HG03457 (cell line): ENCODE data around the gene SORCS3.

Source experiments
- ATAC-seq: cut with Tn5 transposase; IDR thresholded peaks from one replicate; pipeline ENCODE4 v1.9.1; 2021; ENCODE audit warnings: moderate number of reproducible peaks; ENCODE audit not compliant: unreplicated experiment

The SORCS3 gene

GRCh38 chr10:104989880-104990279, 348.8 kb downstream of the SORCS3 start:
- no peak for ATAC-seq

- ATAC-seq: no peak
Measured at GRCh38 chr10:104993085-104993484, 352.0 kb downstream of the SORCS3 start.

DNA sequence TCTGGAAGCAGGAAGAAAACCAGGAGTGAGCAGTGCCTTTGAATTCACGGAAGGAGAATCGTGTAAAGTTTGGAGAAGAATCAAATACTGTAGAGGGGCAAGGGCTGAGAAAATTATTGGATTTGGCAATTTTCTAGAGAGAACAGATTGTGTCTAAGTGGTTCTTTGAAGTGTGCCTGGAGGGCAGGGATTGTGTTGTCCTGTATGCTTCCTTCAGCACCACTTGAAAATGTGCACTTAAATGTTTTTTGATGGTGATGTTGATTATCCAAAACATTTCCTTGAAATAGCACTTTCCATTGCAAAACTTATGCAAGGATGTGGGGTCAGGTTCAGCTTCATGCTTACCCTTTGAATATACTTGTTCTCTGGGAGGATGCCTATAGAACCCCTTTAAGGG, 360.2 kb downstream of the SORCS3 start:
- no peak for ATAC-seq

GRCh38 chr10:105010411-105011121, 369.5 kb downstream of the SORCS3 start:
- no peak for ATAC-seq

DNA sequence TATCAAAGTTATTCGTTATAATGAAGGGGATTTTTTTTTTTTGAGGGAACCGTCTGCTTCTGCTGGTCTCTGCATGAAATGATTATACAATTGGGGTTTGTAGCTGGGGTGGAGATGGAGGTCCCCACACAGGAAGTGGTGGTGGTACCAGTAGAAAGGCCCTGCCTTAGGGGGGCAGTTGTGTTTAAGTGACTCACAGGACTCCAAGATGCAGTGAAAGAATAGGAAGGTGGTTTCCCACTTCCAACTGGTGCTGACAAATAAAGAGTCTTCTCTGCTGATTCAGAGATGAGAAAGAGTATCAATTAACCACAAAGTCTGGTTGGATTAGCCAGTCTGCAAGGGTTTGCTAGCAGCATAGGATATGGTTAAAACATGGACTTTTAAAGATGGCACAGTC, 376.0 kb downstream of the SORCS3 start:
- no peak for ATAC-seq

DNA sequence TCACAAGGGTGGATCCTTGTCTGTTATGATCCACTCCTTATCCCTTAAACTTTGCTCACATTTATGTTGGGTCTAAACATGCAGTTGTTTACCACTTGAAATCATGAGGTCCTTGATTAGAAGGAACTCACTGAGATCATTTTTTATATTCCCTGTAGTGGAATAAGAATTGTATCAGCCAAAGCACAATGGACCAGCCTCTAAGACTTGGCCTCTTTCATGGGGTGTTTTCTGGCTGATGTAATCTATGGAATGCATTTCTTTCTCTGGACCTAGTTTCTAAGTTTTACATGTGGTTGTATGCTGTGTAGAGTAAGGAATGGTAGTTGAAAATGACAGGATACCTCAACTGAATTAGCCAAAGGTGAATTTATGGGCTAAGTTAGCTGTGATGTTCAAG, 376.6 kb downstream of the SORCS3 start:
- ATAC-seq: no peak

DNA sequence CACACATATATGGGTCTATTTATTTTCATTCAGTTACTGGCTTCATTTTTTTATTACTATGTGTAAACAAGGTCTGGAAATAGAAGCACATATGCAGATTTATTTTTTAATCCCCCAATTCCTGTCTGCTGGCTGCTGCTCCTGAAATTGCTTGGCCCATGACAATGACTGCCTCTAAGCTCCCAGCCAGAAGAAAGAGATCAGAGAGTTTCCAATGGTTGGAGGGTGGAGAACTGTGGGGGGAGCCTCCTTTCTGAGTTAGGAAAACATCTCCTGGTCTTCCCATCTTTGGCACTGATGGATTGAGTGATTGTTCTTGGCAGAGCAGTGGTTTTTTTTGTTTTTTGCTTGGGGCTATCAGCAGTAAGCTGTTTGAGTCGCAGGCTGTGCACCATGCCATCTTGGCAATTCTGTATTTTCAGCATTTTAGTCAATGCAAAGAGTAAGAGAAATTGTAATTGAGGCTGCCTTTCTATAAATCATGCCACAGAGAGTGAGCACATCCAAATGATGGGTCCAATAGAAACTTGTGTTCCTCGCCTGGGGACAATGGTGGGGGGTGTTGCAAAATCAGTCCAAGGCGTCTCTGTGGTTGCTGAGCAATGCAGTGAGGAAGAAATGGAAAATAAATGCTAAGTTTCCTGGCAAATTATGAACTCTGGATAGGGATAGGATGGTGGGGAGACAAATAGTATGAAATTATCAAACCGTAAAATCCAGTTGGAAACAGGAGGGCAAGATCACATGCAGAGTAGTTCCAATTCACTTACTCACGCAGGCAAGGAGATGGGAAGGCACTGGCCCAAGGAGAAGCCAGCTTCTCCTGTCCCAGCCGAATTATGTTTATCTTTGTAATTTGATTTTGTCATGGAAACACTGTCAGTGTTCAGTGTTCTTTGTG, 382.4 kb downstream of the SORCS3 start:
- no peak for ATAC-seq

GRCh38 chr10:105024184-105024583, 383.1 kb downstream of the SORCS3 start:
- ATAC-seq: no peak

DNA sequence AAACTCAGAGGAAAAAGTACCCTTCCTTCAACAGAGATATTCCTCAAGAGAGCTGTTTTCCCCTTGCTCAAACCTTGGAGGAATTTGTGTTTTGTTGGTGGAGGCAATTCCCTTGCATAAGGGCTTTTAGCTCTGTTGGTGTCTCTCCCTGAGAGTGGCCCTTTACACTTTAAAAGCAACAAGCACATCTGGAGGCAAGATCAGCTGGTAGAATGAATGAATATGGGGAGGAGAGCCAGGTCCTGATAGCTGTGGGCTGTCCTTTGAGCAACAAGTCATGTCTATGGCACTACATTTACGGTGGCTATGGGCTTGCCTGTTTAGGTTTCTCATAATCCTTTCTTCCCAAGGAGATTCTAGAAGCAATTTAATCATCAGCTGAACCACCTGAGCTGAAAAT, 384.0 kb downstream of the SORCS3 start:
- no peak for ATAC-seq

- ATAC-seq: no peak
Measured at GRCh38 chr10:105026566-105026965, 385.5 kb downstream of the SORCS3 start.

DNA sequence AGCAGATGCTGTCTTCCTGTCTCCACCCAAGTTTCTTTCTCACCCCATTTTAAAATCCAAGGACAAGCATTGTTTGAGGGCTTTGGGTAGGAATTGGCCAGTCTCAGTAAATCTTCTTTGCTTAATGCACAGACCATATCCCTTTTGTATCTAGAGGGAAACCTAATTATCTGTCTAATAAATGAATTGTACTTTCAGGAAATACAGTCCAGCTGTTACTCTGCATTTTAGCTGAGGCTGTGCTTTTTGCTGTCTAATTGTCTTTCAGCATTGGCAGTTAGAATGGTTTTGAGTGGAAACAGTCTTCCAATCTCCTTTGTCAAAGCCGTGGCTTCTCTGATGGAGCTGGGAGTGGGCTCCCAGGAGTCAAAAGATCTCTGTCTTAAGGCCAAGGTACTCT, 388.2 kb downstream of the SORCS3 start:
- no peak for ATAC-seq

- ATAC-seq: no peak
Measured at GRCh38 chr10:105037022-105037421, 395.9 kb downstream of the SORCS3 start.

DNA sequence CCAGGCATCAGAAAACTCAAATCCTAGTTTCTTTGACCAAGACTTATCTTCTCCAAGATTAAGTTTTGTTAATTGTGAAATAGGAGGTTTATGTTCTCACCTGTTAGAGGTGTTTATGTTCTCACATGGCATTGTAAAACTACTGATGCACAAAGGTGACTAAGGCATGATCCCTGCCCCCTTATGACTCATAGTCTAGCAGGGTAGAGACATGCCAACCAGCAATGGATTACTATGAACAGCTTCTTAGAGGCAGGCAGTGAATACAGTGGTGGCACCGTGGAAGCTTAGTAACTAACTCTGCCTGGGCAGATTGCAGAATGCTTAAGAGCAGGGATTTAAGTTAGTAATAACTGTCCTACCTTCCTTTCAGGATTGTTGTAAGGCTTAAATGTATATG, 400.9 kb downstream of the SORCS3 start:
- no peak for ATAC-seq

GRCh38 chr10:105042906-105043552, 401.9 kb downstream of the SORCS3 start:
- ATAC-seq: no peak

- ATAC-seq: no peak
Measured at GRCh38 chr10:105044902-105045301, 403.8 kb downstream of the SORCS3 start.

- ATAC-seq: no peak
Measured at GRCh38 chr10:105056413-105056812, 415.3 kb downstream of the SORCS3 start.

- no peak for ATAC-seq
Measured at GRCh38 chr10:105062951-105063350, 421.9 kb downstream of the SORCS3 start.

DNA sequence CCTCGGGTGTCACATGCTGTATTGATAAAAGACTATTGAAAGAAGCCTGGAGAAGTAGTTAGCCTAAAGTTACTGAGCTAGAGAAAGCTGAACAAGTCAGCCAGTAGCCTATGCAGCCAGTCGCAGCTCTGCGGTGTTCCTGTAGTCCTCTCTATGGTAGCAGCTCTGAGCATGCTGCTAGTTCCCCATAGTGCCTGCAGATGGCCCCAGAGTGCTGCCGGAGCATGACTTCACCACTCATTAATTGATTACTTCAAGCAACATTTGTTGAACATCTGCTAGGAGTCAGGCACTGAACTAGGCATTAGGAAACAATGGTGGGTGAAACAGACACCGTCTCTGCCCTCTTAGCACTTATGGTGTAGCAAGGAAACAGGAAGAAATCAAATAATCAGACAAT, 422.7 kb downstream of the SORCS3 start:
- ATAC-seq: peak; percentile 54

GRCh38 chr10:105068497-105068896, 427.4 kb downstream of the SORCS3 start:
- ATAC-seq: no peak

GRCh38 chr10:105070249-105070648, 429.2 kb downstream of the SORCS3 start:
- no peak for ATAC-seq

DNA sequence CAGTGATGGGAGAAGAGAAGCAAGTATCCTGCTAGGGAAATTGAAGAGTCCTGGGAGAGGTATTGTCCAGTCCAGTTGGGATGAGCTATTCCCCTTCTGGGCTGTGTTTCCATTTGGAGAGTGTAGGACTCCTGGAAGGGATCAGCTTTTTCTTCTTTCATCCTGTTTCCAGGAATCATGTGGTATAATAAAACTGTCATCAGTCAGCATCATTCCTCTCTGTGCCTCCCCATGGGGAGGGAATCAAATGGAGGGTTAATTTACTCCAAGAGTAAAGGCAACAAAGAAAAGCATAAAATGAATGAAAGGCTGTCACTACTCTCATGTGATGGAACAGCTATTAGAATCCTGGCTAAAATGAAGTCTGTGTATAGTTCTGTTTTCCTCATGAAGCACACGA, 429.9 kb downstream of the SORCS3 start:
- ATAC-seq: no peak

GRCh38 chr10:105071980-105072379, 430.9 kb downstream of the SORCS3 start:
- no peak for ATAC-seq
